Stimulated activated CD8-positive, alpha-beta memory T cell treated with anti-CD3 and anti-CD28 coated beads, Interleukin-15, amount 100 ng/mL, for 4 hours (primary cell): ENCODE results near the gene KRTAP5-3.
"Not testable (repeated sequence)": the region's sequence is repeated elsewhere in the genome, so short reads cannot be mapped to it uniquely, and the experiment has no call there.

Experiments used
- DNase-seq, 2 donors: peaks; one replicate each; pipeline ENCODE4 v3.0.0-alpha.2; 2020; ENCODE audit warnings: low read depth in 2 of 2

Gene KRTAP5-3

DNA sequence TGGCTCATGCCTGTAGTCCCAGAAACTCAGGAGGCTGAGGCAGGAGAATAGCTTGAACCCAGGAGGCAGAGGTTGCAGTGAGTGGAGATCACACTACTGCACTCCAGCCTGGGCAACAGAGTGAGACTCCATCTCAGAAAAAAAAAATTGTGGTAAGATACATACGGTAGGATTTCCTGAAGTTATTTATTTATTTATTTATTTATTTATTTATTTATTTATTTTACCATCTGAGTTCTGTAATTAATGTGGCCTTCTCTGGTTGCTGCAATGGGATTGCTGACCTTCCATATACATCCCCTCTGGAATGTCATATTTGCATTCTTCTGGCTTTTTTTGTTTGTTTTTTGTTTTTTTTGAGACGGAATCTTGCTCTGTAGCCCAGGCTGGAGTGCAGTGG is 25.4 kb downstream of the KRTAP5-3 start:
- not testable (repeated sequence) for DNase-seq

DNA sequence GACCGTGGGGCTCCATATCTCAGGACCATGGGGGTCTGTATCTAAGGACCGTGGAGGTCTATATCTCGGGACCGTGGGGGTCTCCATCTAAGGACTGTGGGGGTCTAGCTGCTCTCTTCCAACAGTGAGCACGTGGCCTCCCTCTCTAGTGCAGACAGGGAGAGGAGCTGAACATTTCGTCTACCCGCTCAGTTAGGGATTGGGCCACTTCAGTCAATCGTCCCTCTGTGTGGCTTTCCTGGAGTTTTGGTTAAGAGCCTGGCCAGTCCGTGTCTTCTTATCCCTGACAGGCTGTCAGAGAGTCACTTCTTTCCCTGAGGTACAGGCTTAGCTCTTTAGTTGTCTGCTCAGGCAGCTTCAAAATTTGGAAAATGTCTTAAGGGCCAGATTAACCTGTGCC is 26.3 kb downstream of the KRTAP5-3 start:
- DNase-seq = no peak

DNA sequence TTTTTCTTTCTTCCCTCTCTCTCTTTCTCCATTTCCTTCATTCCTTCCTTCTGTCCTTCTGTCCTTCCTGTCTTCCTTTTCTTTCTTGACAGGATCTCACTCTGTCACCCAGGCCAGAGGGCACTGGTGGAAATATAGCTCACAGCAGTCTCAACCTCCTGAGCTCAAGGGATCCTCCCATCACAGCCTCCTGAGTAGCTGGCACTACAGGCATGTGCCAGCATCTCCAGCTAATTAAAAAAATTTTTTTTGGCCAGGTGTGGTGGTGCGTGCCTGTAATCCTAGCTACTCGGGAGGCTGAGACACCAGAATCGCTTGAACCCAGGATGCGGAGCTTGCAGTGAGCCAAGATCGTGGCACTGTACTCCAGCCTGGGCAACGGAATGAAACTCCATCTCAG is 31.4 kb downstream of the KRTAP5-3 start:
- DNase-seq = no peak

DNA sequence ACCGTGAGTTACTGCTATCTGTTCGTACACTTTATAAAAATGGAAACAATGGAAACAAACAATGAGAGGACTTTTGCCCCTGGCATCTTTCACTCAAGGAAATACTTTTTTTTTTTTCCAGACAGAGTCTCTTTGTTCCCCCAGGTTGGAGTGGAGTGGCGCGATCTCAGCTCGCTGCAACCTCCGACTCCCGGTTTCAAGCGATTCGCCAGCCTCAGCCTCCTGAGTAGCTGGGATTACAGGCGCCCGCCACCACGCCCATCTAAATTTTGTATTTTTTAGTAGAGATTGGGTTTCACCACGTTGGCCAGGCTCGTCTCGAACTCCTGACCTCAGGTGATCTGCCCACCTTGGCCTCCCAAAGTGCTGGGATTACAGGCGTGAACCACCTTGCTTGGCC is 32.5 kb downstream of the KRTAP5-3 start:
- not testable (repeated sequence) for DNase-seq

DNA sequence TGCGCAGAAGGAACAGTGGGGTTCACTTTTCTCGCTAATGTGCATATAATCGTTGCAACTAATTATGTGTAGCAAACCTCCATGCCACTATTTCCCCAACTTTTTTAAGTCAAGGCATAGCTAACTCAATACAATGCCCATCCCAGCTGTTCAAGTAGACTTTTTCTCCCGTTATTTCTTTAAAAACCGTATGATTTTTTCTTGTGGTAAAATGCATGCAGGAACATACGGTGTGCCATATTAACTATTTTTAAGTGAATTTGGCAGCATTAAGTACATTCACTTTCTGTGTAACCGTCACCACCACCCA is 33.4 kb downstream of the KRTAP5-3 start:
- no peak for DNase-seq

DNA sequence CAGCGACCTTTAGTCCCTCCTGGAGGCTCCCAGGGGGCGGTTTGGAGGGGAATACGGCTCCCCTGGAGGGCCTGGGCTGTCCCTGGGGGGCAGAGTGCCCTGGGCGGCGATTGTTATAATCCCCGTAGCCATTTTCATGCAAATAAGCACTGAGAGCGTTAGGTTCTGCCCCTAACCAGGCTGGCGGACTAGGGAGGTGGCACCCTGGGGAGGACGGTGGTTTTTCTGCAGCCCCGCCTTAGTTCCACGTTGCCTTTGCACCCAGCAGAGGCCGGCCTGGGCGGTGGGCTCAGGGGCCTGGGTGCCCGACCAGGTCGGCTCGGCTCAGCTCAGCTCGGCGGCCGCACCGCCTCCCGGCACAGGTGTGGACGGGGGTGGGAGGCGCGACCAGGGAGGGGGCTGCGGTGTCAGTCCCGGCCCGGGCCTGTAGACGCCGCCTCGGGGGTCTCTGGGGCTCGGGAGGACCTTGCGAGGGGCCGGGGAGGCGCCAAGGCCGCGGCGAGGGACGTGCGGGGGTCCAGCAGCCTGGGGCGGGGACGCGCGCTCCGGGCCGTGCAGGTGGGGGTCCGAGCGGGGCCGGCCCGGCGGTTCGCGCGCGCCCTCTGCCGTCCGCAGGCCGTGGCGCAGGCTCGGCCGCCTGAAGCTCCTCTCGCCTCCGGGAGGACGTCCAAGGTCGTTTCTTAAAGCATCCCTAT is 33.9 kb downstream of the KRTAP5-3 start:
- DNase-seq = no peak

DNA sequence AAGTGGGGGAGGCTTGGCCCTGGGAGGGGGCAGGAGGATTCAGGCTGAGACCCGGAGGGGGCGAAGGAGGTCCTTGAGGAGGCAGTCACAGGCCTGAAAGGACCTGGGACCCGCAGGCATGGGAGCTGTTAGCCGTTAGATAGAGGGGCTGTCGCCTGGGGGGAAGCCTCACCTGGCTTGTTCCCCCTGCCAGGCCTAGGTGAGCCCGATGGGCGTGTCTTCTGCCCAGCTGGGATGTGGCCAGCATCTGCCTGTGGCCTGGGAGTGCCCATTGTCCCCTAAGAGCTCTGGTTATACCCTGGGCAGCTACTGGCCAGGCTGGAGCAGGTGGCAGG is 34.4 kb downstream of the KRTAP5-3 start:
- DNase-seq = no peak

DNA sequence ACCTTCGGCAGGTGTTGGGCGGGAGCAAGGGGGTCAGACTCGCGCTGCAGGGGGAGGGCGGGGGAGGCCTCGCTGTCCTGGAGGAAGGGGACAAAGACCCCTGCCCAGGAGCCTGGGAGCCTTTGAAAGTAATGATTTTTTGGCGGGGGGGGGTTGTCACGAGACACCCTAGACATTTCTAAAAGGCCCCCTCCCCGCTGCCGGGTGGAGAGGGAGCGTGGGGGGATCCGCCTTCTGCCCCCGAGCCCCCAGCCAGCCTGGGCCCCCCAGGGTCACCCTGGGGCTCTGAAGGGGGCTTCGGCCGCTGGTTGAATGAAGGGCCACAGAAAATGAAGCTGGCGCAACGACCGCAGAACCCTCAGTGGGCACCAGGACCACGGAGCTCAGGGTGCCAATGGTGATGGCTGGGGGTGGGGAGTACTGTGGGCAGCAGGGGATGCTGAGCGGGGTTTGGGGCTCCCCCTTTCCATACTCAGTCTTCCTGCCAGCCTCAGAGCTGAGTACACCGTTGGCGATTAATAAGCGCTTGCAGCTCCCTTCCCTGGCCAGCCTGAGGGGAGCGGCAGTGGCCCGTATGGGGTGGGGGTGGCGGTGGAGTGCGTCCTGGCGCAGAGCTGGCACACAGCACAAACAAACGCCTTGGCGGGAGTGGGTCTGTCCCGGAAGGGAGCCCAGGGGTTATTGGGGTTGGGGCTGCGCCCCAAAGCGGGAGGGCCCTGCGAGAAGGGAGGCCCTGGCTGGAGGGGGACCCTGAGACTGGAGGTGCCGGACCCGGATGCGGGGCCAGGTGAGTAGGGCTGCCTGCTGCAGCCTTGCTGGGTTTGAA is 35.0 kb downstream of the KRTAP5-3 start:
- no peak for DNase-seq

DNA sequence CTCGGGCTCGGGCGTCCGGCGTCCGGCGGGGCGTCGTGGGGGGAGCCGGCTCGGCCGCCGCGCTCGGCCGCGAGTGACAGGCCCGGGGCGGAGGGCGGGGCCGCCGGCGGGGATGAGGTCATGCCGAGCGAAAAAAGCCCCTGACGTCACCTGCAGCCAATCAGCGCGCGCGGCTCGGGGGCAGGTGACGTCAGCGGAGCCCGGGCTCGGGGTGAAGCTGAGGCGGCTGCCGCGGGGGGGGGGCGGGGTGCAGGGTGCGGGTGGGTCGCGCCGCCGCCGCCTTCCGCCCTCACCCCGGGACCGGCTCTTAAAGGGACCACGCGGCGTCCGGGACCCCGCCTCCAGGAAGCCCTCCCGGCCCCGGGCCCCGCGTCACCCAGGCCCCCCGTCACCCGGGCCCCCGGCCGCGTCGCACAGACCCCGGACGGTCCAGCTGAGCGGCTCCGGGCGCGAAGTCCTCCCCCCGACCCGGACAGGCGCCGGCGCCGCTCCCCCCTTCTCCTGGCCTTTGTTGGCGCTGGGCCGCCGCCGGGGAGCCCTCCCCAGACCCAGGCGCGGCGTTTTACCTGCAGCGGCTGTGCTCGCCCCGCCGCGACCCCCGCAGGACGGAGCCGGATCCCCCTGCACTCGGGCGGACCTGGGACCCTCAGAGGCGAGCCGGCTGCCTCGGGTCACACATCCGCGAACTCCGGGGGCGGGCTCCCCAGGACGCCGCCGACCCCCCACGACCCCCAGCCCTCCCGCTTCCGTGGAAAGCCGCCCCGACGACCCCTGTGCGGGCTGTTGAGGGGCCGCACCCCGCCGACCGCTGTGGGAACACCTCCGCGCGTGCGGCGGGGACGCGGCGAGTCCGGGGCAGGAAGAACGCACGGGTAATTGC is 35.8 kb downstream of the KRTAP5-3 start, which contains the start of gene DUSP8:
DUSP8 (minus strand) TSS at position 75 of the 880 bp plus-strand sequence. CDS start 6,445 bp downstream, outside the sequence.
- peak; percentile 83 to 92 for DNase-seq

DNA sequence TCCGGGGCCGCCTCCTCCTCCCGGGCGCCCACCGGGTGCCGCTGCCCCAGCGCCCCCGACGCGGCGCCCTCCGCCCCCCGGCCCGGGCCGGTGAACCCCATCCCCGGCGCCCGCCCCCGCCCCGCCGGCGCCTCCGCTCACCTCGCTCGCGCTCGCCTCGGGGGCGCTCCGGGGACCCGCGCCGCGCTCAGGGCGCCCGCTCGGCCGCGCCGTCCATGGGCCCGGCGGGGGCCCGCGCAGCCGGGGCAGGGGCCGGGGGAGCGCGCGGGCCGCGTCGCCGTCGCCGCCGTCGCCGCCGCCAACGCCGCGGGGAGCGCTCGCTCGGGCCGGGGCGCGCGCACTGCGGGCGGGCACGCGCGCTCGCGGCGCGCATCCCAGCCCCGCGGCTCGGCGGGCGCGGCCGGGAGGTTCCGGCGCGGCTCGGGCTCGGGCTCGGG is 36.5 kb downstream of the KRTAP5-3 start:
- DNase-seq = no peak

DNA sequence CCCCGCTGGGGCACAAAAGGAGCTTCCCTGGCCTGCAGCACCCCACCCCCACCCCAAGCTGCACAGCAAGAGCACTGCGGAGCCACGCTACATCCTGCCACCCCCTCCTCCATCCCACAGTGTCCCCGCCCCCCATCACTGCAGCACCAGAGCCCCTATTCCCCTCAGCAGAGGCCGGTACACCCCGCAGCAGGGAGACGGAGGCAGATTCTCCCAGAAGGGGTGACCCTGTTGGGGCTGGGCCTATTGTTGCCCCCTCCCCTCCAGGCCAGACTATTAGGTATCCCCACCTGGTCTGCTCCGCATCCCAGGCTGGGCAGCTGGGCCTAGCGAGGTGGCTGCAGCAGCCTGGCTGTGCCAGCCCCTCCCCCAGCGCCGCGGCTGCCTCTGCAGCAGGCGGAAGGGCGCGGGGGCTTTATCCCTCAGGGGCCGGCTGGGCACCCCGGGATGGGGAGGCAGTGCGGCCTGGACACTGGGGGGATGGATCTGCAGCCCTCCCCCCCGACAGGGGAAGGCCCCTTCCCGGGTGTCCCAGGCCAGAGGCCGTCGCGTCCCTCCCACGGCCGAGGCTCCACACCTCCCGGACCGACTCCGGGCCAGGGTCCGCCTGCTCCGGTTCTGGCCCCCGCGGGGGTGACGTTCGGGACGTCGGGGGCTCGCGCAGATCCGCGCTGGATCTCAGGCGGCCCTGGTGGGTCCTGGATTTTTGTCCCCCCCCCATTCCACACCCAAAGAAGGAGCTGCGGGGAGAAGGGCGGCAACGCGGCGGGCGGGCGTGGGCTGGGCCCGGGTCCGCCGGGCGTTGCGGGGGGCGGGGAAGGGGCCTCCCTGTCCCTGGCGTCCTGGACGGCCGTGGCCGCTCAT is 37.1 kb downstream of the KRTAP5-3 start:
- DNase-seq = no peak

DNA sequence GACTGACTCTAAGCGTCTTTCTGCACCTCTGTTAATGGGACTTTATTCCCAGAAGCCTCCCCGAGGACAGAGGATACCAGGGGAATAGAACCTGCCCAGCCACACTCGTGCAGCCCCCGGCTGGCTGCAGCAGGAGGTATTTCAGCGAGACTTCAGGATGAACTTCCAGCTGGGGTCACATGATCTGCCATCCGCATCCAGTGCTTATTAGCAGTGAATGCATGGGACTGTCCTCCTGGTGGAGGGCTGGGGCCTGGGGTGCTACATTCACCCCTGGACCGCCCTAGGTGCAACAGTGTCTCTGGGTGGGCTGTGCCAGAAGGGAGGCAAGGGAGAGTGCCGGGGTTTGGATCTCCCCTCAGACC is 37.8 kb downstream of the KRTAP5-3 start:
- DNase-seq = no peak

DNA sequence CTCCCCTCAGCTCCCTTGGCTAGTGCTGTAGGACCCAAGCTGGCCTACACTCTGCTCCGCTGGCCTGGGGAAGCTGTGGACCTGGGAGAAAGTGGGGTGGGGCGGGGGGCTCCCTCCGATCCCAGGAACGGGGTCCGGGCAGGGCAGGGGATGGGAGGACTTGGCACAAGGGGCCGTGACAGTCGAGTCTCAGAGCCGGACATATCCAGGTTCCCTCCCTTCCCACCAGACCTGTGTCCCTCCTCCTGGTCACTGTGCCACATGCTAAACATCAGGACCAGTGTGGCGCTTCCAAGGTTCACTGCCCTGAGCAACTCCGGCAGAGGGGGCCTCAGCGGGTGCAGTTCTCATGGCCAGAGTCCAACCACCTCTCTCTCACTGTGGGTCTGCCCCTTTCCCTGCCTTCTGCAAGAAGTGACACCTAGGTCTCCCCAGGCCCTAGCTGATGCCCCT is 38.2 kb downstream of the KRTAP5-3 start:
- DNase-seq = no peak

DNA sequence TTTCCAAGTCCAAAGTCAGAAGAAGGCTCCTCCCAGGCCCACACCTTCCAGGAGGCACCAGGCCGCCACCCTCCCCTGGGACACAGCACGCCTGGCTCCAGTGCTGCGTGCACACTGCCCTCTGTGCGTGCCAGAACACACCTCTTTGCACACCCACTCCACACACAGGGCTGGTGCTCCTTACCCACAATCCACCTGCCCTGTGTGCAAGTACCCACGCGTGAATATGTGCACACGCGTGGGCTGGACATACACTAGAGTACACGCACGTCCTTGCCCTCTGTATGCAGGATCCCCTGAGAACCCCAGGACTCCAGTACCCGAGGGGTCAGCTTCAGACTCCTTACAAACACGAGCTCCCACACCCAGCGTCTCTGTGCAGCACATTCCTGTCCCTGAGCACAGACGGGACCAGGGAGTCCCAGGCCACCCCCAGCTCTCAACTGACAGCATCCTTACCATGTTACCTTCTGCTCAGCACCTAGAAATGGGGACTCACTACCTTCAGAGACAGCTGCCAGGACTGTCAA is 38.9 kb downstream of the KRTAP5-3 start:
- no peak for DNase-seq

DNA sequence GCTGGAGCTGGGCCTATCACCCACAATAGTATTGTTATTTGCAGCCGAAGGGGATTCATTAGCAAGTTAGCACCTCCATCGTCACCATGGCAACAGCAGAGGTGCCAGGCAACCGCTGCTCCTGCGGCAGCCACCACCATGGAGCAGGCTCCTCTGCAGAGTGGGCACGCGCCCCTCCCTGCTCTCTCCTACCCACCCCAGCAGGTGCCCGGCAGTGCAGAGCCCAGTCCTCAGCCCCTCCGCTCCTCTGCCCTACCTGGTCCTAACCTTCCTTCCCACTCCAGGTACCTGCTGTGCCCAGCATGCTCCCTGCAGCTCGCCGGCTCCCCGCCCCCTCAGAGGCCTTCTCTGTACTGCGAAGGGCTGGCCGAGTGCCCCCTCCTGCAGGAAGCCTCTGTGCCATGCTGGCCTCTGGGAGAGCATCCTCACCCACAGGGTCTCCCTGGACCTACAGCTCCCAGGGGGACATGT is 39.8 kb downstream of the KRTAP5-3 start:
- DNase-seq = peak in 1 of 2 donors; percentile 24

DNA sequence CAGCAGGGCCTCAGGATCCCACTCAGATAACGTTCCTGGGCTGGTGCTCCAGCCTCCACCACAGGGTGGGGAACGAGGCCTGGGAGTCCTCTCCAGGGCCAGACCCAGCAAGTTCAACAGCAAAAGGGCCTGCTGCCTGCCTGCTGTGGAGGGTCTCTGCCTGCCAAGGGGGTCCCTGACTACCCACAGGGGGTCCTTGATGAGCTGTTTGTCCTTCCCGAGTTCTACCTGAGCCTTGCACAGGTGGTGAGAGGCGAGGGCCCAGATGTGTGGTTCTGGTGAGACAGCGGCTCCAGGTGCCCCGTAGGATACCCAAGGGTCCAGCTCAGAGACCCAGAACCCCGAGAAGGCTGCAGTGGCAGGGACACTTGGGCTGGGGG is 40.6 kb downstream of the KRTAP5-3 start:
- no peak for DNase-seq

DNA sequence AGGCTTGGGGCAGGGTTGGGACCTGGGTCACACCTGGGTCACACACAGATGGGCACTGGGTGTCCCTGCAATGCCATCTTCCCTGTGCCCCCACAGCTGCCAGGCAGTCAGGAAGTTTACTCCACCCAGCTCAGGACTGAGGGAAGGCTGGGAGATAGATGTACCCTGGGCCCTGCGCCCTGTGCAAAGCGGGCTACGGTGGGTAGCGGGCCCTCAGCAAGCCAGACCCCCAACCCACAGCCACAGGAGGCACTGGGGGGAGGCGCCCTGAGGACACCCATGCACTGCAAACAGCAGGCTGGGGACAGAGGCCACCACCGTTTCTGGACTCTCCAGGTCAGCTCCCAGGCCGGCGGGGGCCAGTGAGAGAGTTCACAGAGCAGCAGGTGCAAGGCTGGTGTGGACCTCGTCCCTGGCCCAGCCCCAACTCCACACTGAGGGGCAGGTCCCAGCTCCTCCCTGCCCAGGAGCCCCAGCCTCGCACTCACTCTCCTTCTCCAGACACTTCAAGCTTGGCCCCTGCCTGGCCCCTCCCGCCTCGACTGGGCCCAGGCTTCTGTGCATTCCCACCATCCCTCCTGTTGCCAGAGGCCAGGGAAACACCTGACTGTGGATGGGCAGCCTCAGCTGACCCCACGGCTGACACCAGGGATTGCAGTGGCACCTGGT is 41.1 kb downstream of the KRTAP5-3 start:
- DNase-seq = no peak

DNA sequence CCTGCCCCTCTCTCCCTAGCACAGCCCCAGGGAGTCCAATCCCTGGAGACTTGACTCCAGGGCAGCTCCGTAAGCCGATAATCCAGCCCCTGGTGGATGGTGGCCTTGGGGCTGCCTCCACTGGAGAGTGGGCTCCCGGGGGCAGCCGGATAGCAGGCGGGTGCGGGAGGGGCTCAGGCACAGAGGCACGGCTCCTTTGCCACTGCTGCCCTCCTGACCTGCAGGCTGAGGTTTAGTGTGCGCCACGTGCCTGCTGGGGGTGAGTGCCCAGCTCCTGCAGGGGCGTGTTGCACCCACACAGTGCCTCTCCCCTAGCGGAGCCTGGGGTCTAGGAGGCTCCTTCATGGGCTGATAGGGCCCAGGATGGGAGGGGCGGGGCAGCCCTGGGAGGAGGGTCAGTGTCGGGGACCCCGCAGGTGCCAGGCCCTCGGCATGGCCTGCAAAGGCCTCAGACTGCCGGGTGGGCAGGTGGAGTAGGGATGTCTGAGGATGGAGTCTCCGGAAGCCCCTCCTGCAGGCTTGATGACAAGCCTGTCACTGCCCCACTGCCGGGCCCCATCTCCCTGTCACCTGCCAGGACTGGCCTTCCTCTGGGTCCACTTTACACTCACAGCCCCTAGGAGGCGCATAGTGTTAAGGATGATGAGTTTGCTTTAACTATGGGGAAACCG is 41.7 kb downstream of the KRTAP5-3 start:
- no peak for DNase-seq

DNA sequence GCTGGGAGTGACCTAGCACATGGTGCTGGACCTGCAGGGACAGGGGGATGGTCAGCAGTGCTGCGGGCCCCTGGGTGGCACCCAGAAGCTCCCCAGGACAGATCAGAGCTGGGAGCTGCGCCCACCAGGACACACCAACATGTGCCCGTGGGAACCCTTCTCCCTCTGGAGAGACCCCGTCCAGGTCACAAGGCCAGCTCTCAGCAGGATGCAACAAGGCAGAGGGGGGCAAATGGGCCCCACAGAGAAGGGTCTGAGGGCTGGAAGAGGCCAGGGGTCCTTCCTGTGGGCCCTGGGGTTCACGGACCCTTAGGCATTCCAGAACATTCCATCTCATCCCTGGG is 42.4 kb downstream of the KRTAP5-3 start:
- no peak for DNase-seq
